PC-3 (cell line): ENCODE results near the gene DENND6A.
A peak's percentile ranks its signal among the peaks of the same experiment; 100 is the strongest.

Experiments
- CTCF ChIP-seq: fragments of 300-600 bp; sonication (generic); conservative IDR thresholded peaks from 2 replicates; pipeline ENCODE4 v1.5.1; 2017; ENCODE audit warnings: antibody characterized with exemption, low read depth, mild to moderate bottlenecking, low read length
- EZH2 ChIP-seq: fragments of 300-600 bp; sonication (generic); IDR thresholded peaks from one replicate; pipeline ENCODE4 v1.6.1; 2017; ENCODE audit warnings: antibody characterized with exemption, mild to moderate bottlenecking, low read length; ENCODE audit not compliant: unreplicated experiment

GRCh38 chr3:57597127-57597923, 95.6 kb downstream of the DENND6A start, which contains the start of gene ARF4:
- TF ChIP-seq CTCF (0 out of 2 replicates have a peak, but pooled peaks have one; percentile 24), EZH2 (no peak)
